Naive thymus-derived CD4-positive, alpha-beta T cell (primary cell): ENCODE measurements around the gene GRK2. TPM values are rescaled to one million over a fixed set of nuclear protein-coding genes. Genes with fewer than 3 reads are reported as not detected.

ENCODE experiments used
- ATAC-seq: fragments of 150-1000 bp; cut with Tn5 transposase; 2 replicates; pipeline ENCODE4 v1.10.0; 2021; ENCODE audit warnings: mild to moderate bottlenecking, moderate library complexity
- CTCF ChIA-PET: fragments of 350-600 bp; sonication (Branson Sonifier 250); formaldehyde crosslinking; loops from one replicate; lab custom pipeline; 2021; ENCODE audit warnings: antibody characterized with exemption; lab: Charles Lee
- POLR2A ChIA-PET: fragments of 350-600 bp; sonication (Branson Sonifier 250); formaldehyde crosslinking; loops from one replicate; lab custom pipeline; 2021; ENCODE audit warnings: antibody characterized with exemption, inconsistent platforms; lab: Charles Lee
- DNase-seq, 9 donors: peaks; one replicate each; pipeline versions ENCODE4 v3.0.0 to v3.0.0-alpha.2; 2020 to 2022; ENCODE audit warnings: mixed read lengths in 1 of 9
- H3K27ac ChIP-seq: one replicate; pipeline ENCODE4 v1.7.0; 2013; ENCODE audit warnings: mild to moderate bottlenecking, low read depth, low read length, moderate library complexity
- H3K27me3 ChIP-seq, 2 donors: one replicate each; pipeline ENCODE4 v1.7.0; 2013; ENCODE audit warnings: low read length in 2 of 2, mild to moderate bottlenecking in 2 of 2, moderate library complexity in 2 of 2; ENCODE audit not compliant: control insufficient read depth in 2 of 2, insufficient read depth in 2 of 2
- H3K36me3 ChIP-seq, 3 experiments: 1 replicate in 2 of 3; 2 replicates in 1 of 3; pipeline ENCODE4 v1.7.0; 2013; ENCODE audit warnings: low read length in 3 of 3, mild to moderate bottlenecking in 3 of 3, moderate library complexity in 1 of 3; ENCODE audit not compliant: insufficient read depth in 3 of 3, control insufficient read depth in 2 of 3
- H3K4me1 ChIP-seq, 2 donors: one replicate each; pipeline ENCODE4 v1.7.0; 2013; ENCODE audit warnings: low read length in 2 of 2, mild to moderate bottlenecking in 2 of 2, moderate library complexity in 1 of 2; ENCODE audit not compliant: control insufficient read depth in 2 of 2, insufficient read depth in 2 of 2
- H3K4me3 ChIP-seq: 2 replicates; pipeline ENCODE4 v1.7.0; 2013; ENCODE audit warnings: mild to moderate bottlenecking, low read length
- H3K9me3 ChIP-seq, 3 experiments: 1 replicate in 2 of 3; 2 replicates in 1 of 3; pipeline ENCODE4 v1.7.0; 2013; ENCODE audit warnings: low read length in 3 of 3; ENCODE audit not compliant: control insufficient read depth in 2 of 3
- H3K27ac Mint-ChIP-seq, 9 donors: one replicate each; pipeline ENCODE4 v1.8.0; 2020 to 2022; ENCODE audit warnings: mixed read lengths in 9 of 9, mild to moderate bottlenecking in 8 of 9, moderate library complexity in 5 of 9, inconsistent platforms in 2 of 9
- H3K27me3 Mint-ChIP-seq, 5 donors: one replicate each; pipeline ENCODE4 v1.8.0; 2021 to 2022; ENCODE audit warnings: mixed read lengths in 5 of 5, mild to moderate bottlenecking in 1 of 5
- H3K36me3 Mint-ChIP-seq, 5 donors: one replicate each; pipeline ENCODE4 v1.8.0; 2020 to 2022; ENCODE audit warnings: mixed read lengths in 5 of 5, mild to moderate bottlenecking in 3 of 5, inconsistent platforms in 1 of 5
- H3K4me1 Mint-ChIP-seq, 7 donors: one replicate each; pipeline ENCODE4 v1.8.0; 2020 to 2022; ENCODE audit warnings: mixed read lengths in 7 of 7, mild to moderate bottlenecking in 3 of 7, inconsistent platforms in 1 of 7
- H3K4me3 Mint-ChIP-seq, 10 donors: one replicate each; pipeline ENCODE4 v1.8.0; 2020 to 2022; ENCODE audit warnings: mild to moderate bottlenecking in 10 of 10, mixed read lengths in 10 of 10, moderate library complexity in 6 of 10, inconsistent platforms in 2 of 10
- H3K9me3 Mint-ChIP-seq, 11 donors: one replicate each; pipeline ENCODE4 v1.8.0; 2020 to 2022; ENCODE audit warnings: mixed read lengths in 11 of 11, mild to moderate bottlenecking in 4 of 11, inconsistent platforms in 1 of 11, moderate library complexity in 1 of 11
- intact Hi-C, 2 donors: fragments of 100-400 bp; cut with micrococcal nuclease; formaldehyde crosslinking; loops; one replicate each; pipeline ENCODE4 v1.15.1; 2023
- polyA plus RNA-seq, 2 donors: library from polyadenylated mRNA; unstranded; fragments of 300-500 nt; fragmentation: Illumina TruSeq; gene quantifications; one replicate each; pipeline ENCODE4 v1.2.3, GENCODE V29; 2021
- total RNA-seq, 6 experiments: library from RNA in 5 of 6; stranded (reverse) in 5 of 6; gene quantifications; 1 replicate in 5 of 6; 2 replicates in 1 of 6; pipeline ENCODE4 v1.2.3 and lab custom pipeline; 2021 to 2026

The GRK2 gene
- total and polyA plus RNA-seq, 7 experiments from 2014 or later = 18.5 to 399 (median 310) TPM

GRCh38 chr11:67250059-67251043, 15.9 kb upstream of the GRK2 start:
- Mint-ChIP-seq H3K27me3 (no peaks in the 10 kb centered on the region), H3K27ac (peak overlapping the region in 7 of 9 donors; percentile 33 to 72 (median 65)), H3K4me1 (peaks cover 22 to 67% (median 54%) of the 10 kb centered on the region in 7 donors), H3K9me3 (no peaks in the 10 kb centered on the region), H3K4me3 (peak overlapping the region in 1 of 10 donors; percentile 42), H3K36me3 (peaks cover 31 to 68% (median 48%) of the 10 kb centered on the region in 5 donors)
- intact Hi-C loops = no loop called here
- Histone ChIP-seq H3K36me3 (peaks cover 49 to 98% (median 81%) of the 10 kb centered on the region in 3 experiments), H3K4me3 (no peak overlapping the region), H3K27ac (no peak overlapping the region), H3K4me1 (peaks cover 4 to 21% of the 10 kb centered on the region in 2 donors), H3K27me3 (no peaks in the 10 kb centered on the region), H3K9me3 (no peaks in the 10 kb centered on the region)
- DNase-seq = no peak
- POLR2A ChIA-PET = interaction anchor here (0.6 to 5.1 kb wide), 6 partner anchors 10 to 639 kb away, joined by 3 to 40 read pairs (median 4); partner anchors contain the start of gene RBM4
- ATAC-seq = no peak
- CTCF ChIA-PET = interaction anchor here (1.2 to 4.0 kb wide), 2 partner anchors 12 to 132 kb away, joined by 4 to 19 read pairs; no protein-coding TSS in a partner anchor

GRCh38 chr11:67251841-67252240, 14.4 kb upstream of the GRK2 start:
- H3K4me1 Mint-ChIP-seq = peaks cover 20 to 59% (median 40%) of the 10 kb centered on the region in 7 donors
- no peak overlapping the region for H3K27ac ChIP-seq

GRCh38 chr11:67252831-67253239, 13.4 kb upstream of the GRK2 start:
- Histone ChIP-seq H3K27me3 (no peaks in the 10 kb centered on the region), H3K4me3 (no peak overlapping the region), H3K9me3 (no peaks in the 10 kb centered on the region), H3K27ac (peak overlapping the region; percentile 33), H3K36me3 (peaks cover 33 to 94% (median 70%) of the 10 kb centered on the region in 3 experiments), H3K4me1 (peaks cover 4 to 21% of the 10 kb centered on the region in 2 donors)
- intact Hi-C loops = loop anchor here in 1 of 2 donors (1.0 kb wide), 2 partner anchors 9 to 12 kb away; no protein-coding TSS in a partner anchor
- ChIA-PET CTCF (interaction anchor here (0.6 to 4.0 kb wide), 9 partner anchors 10 to 99 kb away, joined by 3 to 19 read pairs (median 4); no protein-coding TSS in a partner anchor), POLR2A (interaction anchor here (0.9 to 5.1 kb wide), 5 partner anchors 9 to 100 kb away, joined by 3 to 40 read pairs (median 3); partner anchors contain the start of gene POLD4)
- peaks cover 20 to 64% (median 37%) of the 10 kb centered on the region in 5 donors for H3K36me3 Mint-ChIP-seq
- DNase-seq (peak in 6 of 9 donors; percentile 40 to 50 (median 46)), ATAC-seq (peak; percentile 82)
- peak overlapping the region in 2 of 10 donors; percentile 35 to 47 for H3K4me3 Mint-ChIP-seq
- H3K27ac Mint-ChIP-seq = peak overlapping the region in 8 of 9 donors; percentile 25 to 71 (median 49)
- H3K27me3 Mint-ChIP-seq = no peaks in the 10 kb centered on the region
- peaks cover 20 to 59% (median 40%) of the 10 kb centered on the region in 7 donors for H3K4me1 Mint-ChIP-seq
- no peaks in the 10 kb centered on the region for H3K9me3 Mint-ChIP-seq

More at GRCh38 chr11:67251841-67252240, 14.4 kb upstream of the GRK2 start:
- no peaks in the 10 kb centered on the region for H3K27me3 Mint-ChIP-seq
- ChIA-PET POLR2A (interaction anchor here (0.6 to 5.1 kb wide), 4 partner anchors 11 to 72 kb away, joined by 3 to 40 read pairs (median 4); no protein-coding TSS in a partner anchor), CTCF (interaction anchor here (4.0 kb wide), 1 partner anchor 11 kb away, joined by 19 read pairs; no protein-coding TSS in a partner anchor)
- H3K4me3 Mint-ChIP-seq = no peak overlapping the region
- peaks cover 4 to 21% of the 10 kb centered on the region in 2 donors for H3K4me1 ChIP-seq
- DNase-seq (no peak), ATAC-seq (no peak)
- H3K9me3 ChIP-seq = no peaks in the 10 kb centered on the region
- H3K36me3 ChIP-seq = peaks cover 39 to 99% (median 74%) of the 10 kb centered on the region in 3 experiments
- peaks cover 20 to 64% (median 37%) of the 10 kb centered on the region in 5 donors for H3K36me3 Mint-ChIP-seq
- intact Hi-C loops = loop anchor here in 1 of 2 donors (1.0 kb wide), 1 partner anchor 11 kb away; no protein-coding TSS in a partner anchor
- peak overlapping the region in 6 of 9 donors; percentile 17 to 83 (median 33) for H3K27ac Mint-ChIP-seq
- H3K27me3 ChIP-seq = no peaks in the 10 kb centered on the region
- H3K9me3 Mint-ChIP-seq = no peaks in the 10 kb centered on the region
- H3K4me3 ChIP-seq = no peak overlapping the region

GRCh38 chr11:67253872-67254624, 12.2 kb upstream of the GRK2 start:
- Mint-ChIP-seq H3K36me3 (peaks cover 18 to 52% (median 27%) of the 10 kb centered on the region in 5 donors), H3K4me3 (peak overlapping the region in 1 of 10 donors; percentile 2), H3K27ac (peak overlapping the region in 8 of 9 donors; percentile 29 to 79 (median 52)), H3K27me3 (no peaks in the 10 kb centered on the region), H3K4me1 (peaks cover 20 to 59% (median 44%) of the 10 kb centered on the region in 7 donors), H3K9me3 (no peaks in the 10 kb centered on the region)
- H3K36me3 ChIP-seq = peaks cover 25 to 82% (median 58%) of the 10 kb centered on the region in 3 experiments
- DNase-seq = no peak
- no peak overlapping the region for H3K4me3 ChIP-seq
- ChIA-PET CTCF (interaction anchor here (0.9 to 4.0 kb wide), 10 partner anchors 9 to 98 kb away, joined by 3 to 19 read pairs (median 4); no protein-coding TSS in a partner anchor), POLR2A (interaction anchor here (1.2 to 5.1 kb wide), 6 partner anchors 10 to 135 kb away, joined by 3 to 40 read pairs (median 4); partner anchors contain the start of genes KDM2A and POLD4)
- H3K27me3 ChIP-seq = no peaks in the 10 kb centered on the region
- no peaks in the 10 kb centered on the region for H3K9me3 ChIP-seq
- H3K27ac ChIP-seq = no peak overlapping the region
- H3K4me1 ChIP-seq = peaks cover 4 to 21% of the 10 kb centered on the region in 2 donors
- intact Hi-C loops = loop anchor here in 1 of 2 donors (1.0 kb wide), 1 partner anchor 8 kb away; no protein-coding TSS in a partner anchor
- no peak for ATAC-seq

- Histone ChIP-seq H3K9me3 (no peaks in the 10 kb centered on the region), H3K36me3 (peaks cover 25 to 74% (median 50%) of the 10 kb centered on the region in 3 experiments), H3K27me3 (no peaks in the 10 kb centered on the region), H3K27ac (peak overlapping the region; percentile 26), H3K4me1 (peaks cover 4 to 21% of the 10 kb centered on the region in 2 donors), H3K4me3 (no peak overlapping the region)
- H3K4me3 Mint-ChIP-seq = no peak overlapping the region
- H3K27ac Mint-ChIP-seq = peak overlapping the region in 7 of 9 donors; percentile 40 to 67 (median 51)
- DNase-seq (no peak), ATAC-seq (no peak)
- H3K27me3 Mint-ChIP-seq = no peaks in the 10 kb centered on the region
- intact Hi-C loops = no loop called here
- ChIA-PET CTCF (interaction anchor here (1.5 to 4.0 kb wide), 2 partner anchors 8 to 91 kb away, joined by 6 to 19 read pairs; no protein-coding TSS in a partner anchor), POLR2A (interaction anchor here (1.5 kb wide), 1 partner anchor 136 kb away, joined by 3 read pairs; the partner anchor contains the start of gene KDM2A)
- H3K4me1 Mint-ChIP-seq = peaks cover 17 to 58% (median 42%) of the 10 kb centered on the region in 7 donors
- H3K9me3 Mint-ChIP-seq = peaks cover 0 to 3% (median 0%) of the 10 kb centered on the region in 11 donors
- peaks cover 12 to 44% (median 20%) of the 10 kb centered on the region in 5 donors for H3K36me3 Mint-ChIP-seq
These were observed 11.5 kb upstream of the GRK2 start for GRCh38 chr11:67254798-67255197.
